Measurements from ENCODE around the gene RPL32.

GRCh38 chr3:12878141-12878574, 36.8 kb upstream of the RPL32 start:
- TF ChIP-seq ZNF219 (CRISPR knock-in tag; IDR thresholded peaks at IDR 0.05; ENCODE audit: borderline replicate concordance), result no peak
- TF ChIP-seq ARID4B (CRISPR knock-in tag; IDR thresholded peaks at IDR 0.05; ENCODE audit: borderline replicate concordance), result no peak
- no peak for TF ChIP-seq NFYB (CRISPR knock-in tag; conservative IDR thresholded peaks at IDR 0.05; ENCODE audit: low read depth)
- TF ChIP-seq CREB1 (CRISPR knock-in tag; IDR thresholded peaks at IDR 0.05), result no peak
- no peak for TF ChIP-seq ZNF263 (CRISPR knock-in tag; IDR thresholded peaks at IDR 0.05; ENCODE audit: low read depth)
- no peak for TF ChIP-seq CTCF (IDR thresholded peaks at IDR 0.05)
- no peak for TF ChIP-seq E2F4 (CRISPR knock-in tag; IDR thresholded peaks at IDR 0.05; ENCODE audit: borderline replicate concordance, low read depth)
- TF ChIP-seq MLX (CRISPR knock-in tag; IDR thresholded peaks at IDR 0.05), result no peak
- no peak for TF ChIP-seq HMGXB4 (CRISPR knock-in tag; IDR thresholded peaks at IDR 0.05)
